SK-N-MC (cell line): ENCODE measurements around the gene METTL17.
"Not testable (repeated sequence)": the region's sequence is repeated elsewhere in the genome, so short reads cannot be mapped to it uniquely, and the experiment has no call there.

Experiments
- DNase-seq: peaks from one replicate; pipeline ENCODE4 v3.0.0-alpha.2; 2011; ENCODE audit warnings: low read depth, low spot score
- H3K27ac ChIP-seq: fragments of 200-600 bp; sonication (generic); 2 replicates; pipeline ENCODE4 v1.5.1; 2016; ENCODE audit warnings: mixed run types
- H3K36me3 ChIP-seq: fragments of 200-600 bp; sonication (generic); 2 replicates; pipeline ENCODE4 v1.6.1; 2017; ENCODE audit warnings: antibody characterized with exemption, low read length, mixed read lengths; ENCODE audit not compliant: insufficient read depth
- H3K4me3 ChIP-seq: fragments of 200-600 bp; sonication (generic); 2 replicates; pipeline ENCODE4 v1.5.1; 2016
- H3K9ac ChIP-seq: fragments of 200-600 bp; sonication (generic); 2 replicates; pipeline ENCODE4 v1.8.0; 2017; ENCODE audit warnings: mixed run types, mixed read lengths; ENCODE audit not compliant: insufficient read length
- H3K9me3 ChIP-seq: fragments of 200-600 bp; sonication (generic); 2 replicates; pipeline ENCODE4 v1.6.1; 2017; ENCODE audit warnings: low read depth, mild to moderate bottlenecking, antibody characterized with exemption, low read length, moderate library complexity, mixed read lengths
- EZH2 ChIP-seq: fragments of 200-600 bp; sonication (generic); IDR thresholded peaks from one replicate; pipeline ENCODE4 v1.6.1; 2017; ENCODE audit warnings: antibody characterized with exemption
- FOXP2 ChIP-seq: optimal IDR thresholded peaks from 2 replicates; pipeline ENCODE3; 2011; ENCODE audit warnings: mild to moderate bottlenecking, moderate library complexity; ENCODE audit not compliant: insufficient read depth; ENCODE audit errors: extremely low read length, control extremely low read depth
- POLR2AphosphoS5 ChIP-seq: IDR thresholded peaks from 2 replicates; pipeline ENCODE4 v1.6.1; 2012; ENCODE audit warnings: mild to moderate bottlenecking, low read depth, low read length, borderline replicate concordance

Gene METTL17

GRCh38 chr14:21003788-21004346 lies 14.1 kb downstream of the METTL17 start:
- H3K27ac ChIP-seq: no peak overlapping the region
- H3K36me3 ChIP-seq: no peaks in the 10 kb centered on the region
- no peak for TF ChIP-seq POLR2AphosphoS5
- TF ChIP-seq EZH2: no peak
- no peak for TF ChIP-seq FOXP2
- no peak overlapping the region for H3K9ac ChIP-seq
- no peak for DNase-seq
- H3K4me3 ChIP-seq: no peak overlapping the region
- H3K9me3 ChIP-seq: no peaks in the 10 kb centered on the region

GRCh38 chr14:21009721-21010120 lies 19.9 kb downstream of the METTL17 start:
- not testable (repeated sequence) for H3K27ac ChIP-seq, H3K9ac ChIP-seq, H3K4me3 ChIP-seq, H3K36me3 ChIP-seq, H3K9me3 ChIP-seq, DNase-seq

DNA sequence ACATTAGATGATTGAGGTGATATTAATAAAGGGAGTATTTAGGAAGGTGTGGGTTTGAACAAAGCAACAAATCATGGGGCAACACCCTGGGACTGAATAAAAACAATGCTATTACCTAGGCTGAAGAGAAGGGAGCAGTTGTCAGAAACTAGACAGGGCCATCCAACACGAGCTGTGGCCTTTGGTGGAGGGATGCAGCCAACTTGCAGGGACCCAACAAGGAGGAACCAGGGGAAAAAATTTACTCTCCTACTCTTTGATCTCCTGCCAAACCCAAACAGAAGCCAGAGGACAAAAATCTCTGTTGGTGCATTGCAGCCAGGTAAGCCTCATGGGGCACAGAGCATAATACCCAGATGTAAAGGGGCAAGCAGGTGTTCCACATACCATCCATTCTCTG lies 21.4 kb downstream of the METTL17 start:
- H3K9ac ChIP-seq: no peak overlapping the region
- no peak overlapping the region for H3K4me3 ChIP-seq
- DNase-seq: no peak
- H3K27ac ChIP-seq: no peak overlapping the region
- no peaks in the 10 kb centered on the region for H3K36me3 ChIP-seq
- H3K9me3 ChIP-seq: no peaks in the 10 kb centered on the region
- TF ChIP-seq POLR2AphosphoS5: no peak
- TF ChIP-seq FOXP2: no peak
- TF ChIP-seq EZH2: no peak

- H3K4me3 ChIP-seq: 0 out of 2 replicates have a peak overlapping the region, but pooled peaks have one; percentile 21
- peak; percentile 65 for DNase-seq
- H3K36me3 ChIP-seq: no peaks in the 10 kb centered on the region; the same call in 1 of the 2 replicates
- TF ChIP-seq EZH2: no peak
- no peak for TF ChIP-seq FOXP2
- no peak for TF ChIP-seq POLR2AphosphoS5
- H3K9ac ChIP-seq: no peak overlapping the region
- H3K9me3 ChIP-seq: no peaks in the 10 kb centered on the region
- no peak overlapping the region for H3K27ac ChIP-seq
Observed at GRCh38 chr14:21014761-21015190, 25.0 kb downstream of the METTL17 start.

- Histone ChIP-seq H3K36me3 (no peaks in the 10 kb centered on the region; the same call in 1 of the 2 replicates), H3K9me3 (no peaks in the 10 kb centered on the region), H3K4me3 (no peak overlapping the region), H3K27ac (no peak overlapping the region), H3K9ac (no peak overlapping the region)
- DNase-seq: no peak
- TF ChIP-seq EZH2 (no peak), FOXP2 (no peak), POLR2AphosphoS5 (no peak)
Observed at GRCh38 chr14:21015312-21015711, 25.5 kb downstream of the METTL17 start.

- DNase-seq: no peak
- no peaks in the 10 kb centered on the region; the same call in 1 of the 2 replicates for H3K36me3 ChIP-seq
- H3K27ac ChIP-seq: no peak overlapping the region
- TF ChIP-seq POLR2AphosphoS5 (no peak), FOXP2 (no peak), EZH2 (no peak)
- no peaks in the 10 kb centered on the region for H3K9me3 ChIP-seq
- no peak overlapping the region for H3K9ac ChIP-seq
- H3K4me3 ChIP-seq: no peak overlapping the region
Observed at GRCh38 chr14:21016413-21017190, 26.8 kb downstream of the METTL17 start.

DNA sequence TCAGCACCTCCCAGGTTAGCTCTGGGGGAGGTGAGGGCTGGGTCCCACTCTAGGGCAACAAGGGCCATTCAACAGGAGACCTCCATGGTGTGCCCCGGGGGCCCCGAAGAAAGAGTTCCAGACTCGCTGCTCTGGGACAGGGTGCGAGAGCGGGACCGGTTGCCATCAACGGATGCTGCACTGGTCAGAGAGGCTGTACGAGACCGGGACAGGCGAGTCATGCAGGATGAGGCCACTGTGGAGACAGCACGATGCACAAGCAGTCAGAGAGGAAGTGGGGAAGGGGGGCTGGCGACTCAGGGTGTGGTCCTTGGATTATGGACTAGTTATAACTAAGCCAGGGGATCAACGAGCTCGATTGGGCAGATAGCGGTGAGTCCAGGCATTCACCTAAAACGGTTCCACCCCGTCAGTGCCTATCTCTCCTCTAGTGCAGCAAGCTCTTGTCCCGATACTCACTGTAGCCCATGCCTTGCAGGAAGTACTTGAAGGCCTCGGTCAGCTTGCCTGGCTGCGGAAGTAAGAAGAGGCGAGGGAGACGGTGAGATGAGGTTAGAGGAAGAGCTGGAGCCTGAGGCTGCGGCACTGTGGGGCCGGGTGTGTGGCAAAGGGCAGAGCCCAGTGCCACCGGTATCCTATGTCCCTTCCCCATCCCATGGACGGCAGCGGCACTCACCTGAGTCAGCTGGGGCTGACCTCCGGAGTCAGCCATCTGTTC lies 27.9 kb downstream of the METTL17 start:
- TF ChIP-seq POLR2AphosphoS5: no peak
- TF ChIP-seq FOXP2: no peak
- no peak for TF ChIP-seq EZH2
- Histone ChIP-seq H3K27ac (no peak overlapping the region), H3K9me3 (no peaks in the 10 kb centered on the region), H3K4me3 (no peak overlapping the region), H3K9ac (no peak overlapping the region), H3K36me3 (no peaks in the 10 kb centered on the region; the same call in 1 of the 2 replicates)
- no peak for DNase-seq

DNA sequence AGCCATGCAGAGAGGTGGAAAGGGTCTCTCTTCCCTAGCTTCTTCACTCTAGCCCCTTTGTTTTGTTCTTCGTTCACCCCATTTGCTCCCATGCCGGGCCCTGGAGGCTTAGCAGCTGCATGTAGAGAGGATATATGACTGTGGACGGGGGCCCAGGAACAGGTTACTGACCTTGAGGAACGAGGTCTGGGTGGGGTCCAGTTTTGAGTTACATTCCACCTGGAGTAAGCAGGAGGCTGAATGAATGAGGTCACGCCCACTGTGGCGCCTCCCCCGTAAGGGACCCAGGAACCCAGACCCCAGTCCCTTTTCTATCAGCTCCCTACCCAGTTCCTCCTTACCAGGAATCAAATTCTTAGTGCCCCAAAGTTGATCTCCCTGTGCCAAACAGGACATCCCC lies 28.5 kb downstream of the METTL17 start:
- H3K9me3 ChIP-seq: no peaks in the 10 kb centered on the region

More for the DNA sequence above, 28.5 kb downstream of the METTL17 start:
- H3K4me3 ChIP-seq: no peak overlapping the region
- H3K36me3 ChIP-seq: no peaks in the 10 kb centered on the region; the same call in 1 of the 2 replicates
- no peak overlapping the region for H3K9ac ChIP-seq
- DNase-seq: no peak
- TF ChIP-seq EZH2: no peak
- TF ChIP-seq POLR2AphosphoS5: no peak
- TF ChIP-seq FOXP2: no peak
- no peak overlapping the region for H3K27ac ChIP-seq
